HG03442 (cell line): Measurements from ENCODE around the gene NAV2.

Source experiments
- ATAC-seq: cut with Tn5 transposase; IDR thresholded peaks from one replicate; pipeline ENCODE4 v1.9.1; 2021; ENCODE audit warnings: mild to moderate bottlenecking, moderate library complexity; ENCODE audit not compliant: unreplicated experiment

The NAV2 gene

DNA sequence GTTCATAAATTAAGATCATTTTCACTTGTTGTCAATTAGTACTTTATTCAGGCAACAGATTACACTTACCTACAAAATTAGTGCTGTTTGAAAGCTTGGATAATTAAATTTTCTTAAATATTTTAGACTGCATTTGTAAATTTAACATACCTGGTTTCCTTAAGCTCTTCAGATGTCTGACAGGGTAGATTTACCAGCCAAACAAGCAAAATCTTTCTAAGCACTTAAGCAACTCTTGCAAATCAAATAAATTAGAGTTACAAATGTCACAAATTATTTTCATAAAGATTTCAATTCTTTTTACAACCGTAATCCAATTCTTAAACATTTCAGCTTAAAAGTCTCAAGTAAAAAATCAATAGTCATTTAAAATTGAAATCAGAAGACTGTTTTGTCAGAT lies 317.8 kb downstream of the NAV2 start:
- ATAC-seq: no peak

DNA sequence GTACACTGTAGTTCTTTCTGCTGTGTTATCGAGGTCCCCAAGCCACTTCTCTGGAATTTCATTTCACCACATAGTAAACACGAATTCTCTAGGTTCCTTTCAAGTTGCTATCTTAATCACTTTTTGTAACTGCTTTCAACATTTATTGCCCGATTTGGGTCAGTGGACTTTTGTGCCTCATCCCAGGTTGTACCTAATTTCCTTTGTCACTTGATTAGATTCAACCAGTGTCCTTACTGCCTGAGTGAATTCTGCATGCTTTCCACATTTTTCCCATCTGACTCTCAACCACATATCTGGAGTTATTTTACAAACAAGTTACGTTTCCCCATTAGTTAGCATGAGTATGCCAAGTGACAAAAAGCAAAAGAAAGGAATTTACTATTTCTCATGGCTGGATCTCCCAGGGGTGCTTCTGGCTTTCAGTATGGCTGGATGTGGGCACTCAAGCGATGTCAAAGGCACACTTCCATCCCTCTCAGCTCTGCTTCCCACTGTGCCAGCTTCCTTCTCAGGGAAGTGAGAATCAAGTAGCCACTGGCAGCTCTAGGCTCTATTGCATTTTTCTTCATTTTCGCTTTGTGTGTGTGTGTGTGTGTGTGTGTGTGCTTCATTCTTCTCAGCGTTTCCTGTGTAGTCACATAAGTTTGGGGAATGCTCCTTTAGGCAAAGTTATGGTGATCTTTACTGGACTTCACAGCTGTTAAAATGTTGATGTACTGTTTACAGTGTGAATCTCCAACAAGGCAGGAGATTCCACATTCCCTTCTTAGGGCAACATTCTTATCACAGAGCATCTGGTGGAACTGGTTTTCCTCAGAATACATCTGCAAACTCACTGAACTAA lies 318.7 kb downstream of the NAV2 start:
- no peak for ATAC-seq

DNA sequence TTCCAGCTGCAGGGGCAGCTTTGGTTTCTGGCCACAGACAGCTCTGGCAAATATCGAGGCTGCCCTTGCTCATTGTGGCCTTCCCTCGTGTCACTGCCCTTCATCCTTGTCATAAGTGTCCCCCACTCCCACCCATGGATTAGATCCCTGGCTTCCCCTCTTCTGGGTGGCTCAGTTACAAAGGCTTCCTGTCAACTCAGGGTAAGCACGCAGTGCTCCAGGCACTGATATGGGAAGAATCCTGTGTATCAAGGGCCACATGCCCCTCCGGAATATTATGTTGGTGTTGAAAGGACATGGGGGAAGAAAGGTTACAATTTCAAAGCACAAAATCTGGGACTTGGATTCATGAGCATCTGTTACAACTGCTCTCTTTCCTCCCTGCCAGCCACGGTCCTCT lies 319.5 kb downstream of the NAV2 start:
- ATAC-seq: no peak

DNA sequence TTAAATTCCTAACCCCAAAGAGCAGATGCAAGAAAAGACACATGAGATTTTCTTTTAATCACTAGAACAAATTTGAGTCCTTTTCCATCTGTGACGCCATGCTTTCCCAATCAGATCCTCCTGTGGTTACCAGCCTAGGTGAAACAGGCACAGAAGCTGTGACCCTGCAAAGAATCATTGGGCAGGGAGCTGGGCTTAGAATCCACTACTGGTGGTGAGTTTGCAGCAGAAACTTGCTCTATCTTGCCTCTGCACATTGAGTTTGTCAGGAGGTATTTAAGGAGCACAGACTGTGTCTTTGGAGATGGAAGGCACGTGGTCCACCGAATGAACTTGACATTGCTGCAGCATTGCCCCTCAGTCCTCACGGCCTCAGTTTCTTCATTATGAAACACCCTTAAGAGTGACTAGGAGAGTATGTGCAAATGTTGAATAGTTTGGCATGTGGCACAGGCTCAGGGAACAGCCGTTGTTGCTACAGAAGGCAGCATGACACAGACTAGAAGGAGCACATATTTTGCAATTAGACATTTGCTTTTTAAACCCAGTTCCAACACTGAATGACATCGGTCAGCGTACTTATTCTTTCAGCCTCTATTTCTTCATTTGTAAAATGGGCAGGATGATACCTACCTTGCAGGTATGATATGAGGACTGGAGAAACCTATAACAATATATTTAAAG lies 320.1 kb downstream of the NAV2 start:
- no peak for ATAC-seq

DNA sequence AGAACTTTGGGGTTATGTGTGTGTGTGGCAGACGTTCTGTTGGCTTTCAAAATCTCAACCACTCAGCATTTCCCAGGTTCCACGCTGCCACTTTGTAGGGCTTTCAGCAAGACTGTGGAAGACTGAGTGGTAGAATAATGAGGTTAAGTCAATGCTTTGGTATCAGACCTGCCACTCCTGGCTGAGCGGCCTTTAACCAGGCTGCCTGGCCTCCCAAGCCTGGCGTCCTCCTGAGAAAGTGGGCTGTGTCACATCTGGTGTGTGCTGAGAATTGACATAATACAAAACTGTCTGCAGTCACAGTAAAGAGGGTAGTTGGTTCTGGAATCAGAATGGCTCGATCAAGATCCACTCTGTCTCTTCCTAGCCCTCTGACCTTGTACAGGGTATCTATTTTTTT lies 321.2 kb downstream of the NAV2 start:
- ATAC-seq: no peak

DNA sequence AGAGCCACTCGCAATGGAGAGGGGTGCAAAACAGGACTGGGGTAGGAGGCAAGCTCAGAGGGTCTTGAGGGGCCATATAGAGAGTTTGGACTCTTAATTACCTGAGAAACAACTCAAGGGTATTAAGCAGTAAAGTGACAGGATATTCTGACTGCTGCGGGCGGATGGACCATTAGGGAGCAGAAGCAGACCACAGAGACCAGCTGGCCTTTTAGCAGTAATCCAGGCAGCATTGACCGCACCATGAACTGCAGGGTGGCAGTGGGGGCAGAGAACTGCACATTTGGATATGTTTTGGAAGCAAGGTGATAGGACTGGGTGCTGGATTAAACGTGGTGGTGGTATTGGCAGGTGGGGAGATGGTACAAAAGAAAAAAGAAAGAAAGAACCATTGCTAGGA lies 322.3 kb downstream of the NAV2 start:
- ATAC-seq: no peak

DNA sequence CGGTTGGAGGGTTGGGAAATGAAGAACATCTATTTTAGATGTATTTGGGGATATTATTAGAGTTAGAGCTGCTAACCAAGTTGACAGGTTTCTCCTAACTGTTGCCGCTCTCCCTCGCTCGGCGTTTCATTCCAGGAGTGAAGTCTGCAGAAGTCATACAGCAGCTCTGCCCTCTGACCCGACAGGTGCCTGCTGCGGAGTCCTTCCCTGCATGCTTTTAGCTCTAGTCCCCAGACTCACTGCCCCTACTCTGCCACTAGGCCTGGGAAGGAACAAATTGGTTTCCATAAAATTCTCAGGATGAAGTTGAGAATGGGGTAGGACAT lies 322.7 kb downstream of the NAV2 start:
- no peak for ATAC-seq

DNA sequence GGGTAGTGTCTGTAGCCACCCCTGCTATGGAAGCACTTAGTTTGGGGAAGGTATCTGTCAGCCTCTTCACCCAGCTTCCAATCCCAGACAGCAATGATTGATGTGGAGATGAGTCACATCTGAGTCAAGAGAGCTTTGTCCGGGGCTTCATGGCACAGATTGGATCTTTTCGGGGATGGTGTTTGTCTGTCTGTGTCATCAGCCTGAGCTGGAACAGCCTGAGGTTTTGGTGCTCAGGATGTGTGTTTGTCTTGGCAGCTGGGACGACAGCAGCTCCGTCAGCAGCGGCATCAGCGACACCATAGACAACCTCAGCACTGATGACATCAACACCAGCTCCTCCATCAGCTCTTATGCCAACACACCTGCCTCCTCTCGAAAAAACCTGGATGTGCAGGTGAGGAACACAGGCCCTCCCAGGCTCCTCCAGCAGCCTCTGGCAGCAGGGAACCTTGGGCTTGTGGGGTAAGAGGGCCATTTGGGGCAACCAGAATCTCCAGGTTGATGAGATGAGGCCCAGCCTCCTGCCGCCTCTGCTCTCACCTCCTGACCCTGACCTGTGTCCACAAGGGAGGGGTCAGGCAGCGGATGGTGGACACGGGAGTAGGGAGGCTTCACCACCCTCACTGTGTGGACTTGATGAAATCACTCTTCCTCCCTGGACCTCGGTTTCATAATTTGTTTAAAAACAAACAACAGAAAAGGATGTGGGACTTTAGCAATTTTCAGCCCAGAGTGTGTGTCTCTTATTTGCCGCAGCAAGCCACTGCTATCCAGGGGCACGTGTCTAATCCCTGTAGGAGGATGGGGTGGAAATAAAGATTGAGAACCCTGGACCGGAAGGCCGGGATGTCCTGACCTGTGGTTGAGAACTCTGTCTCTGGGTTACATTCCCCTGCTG lies 323.3 kb downstream of the NAV2 start:
- no peak for ATAC-seq

DNA sequence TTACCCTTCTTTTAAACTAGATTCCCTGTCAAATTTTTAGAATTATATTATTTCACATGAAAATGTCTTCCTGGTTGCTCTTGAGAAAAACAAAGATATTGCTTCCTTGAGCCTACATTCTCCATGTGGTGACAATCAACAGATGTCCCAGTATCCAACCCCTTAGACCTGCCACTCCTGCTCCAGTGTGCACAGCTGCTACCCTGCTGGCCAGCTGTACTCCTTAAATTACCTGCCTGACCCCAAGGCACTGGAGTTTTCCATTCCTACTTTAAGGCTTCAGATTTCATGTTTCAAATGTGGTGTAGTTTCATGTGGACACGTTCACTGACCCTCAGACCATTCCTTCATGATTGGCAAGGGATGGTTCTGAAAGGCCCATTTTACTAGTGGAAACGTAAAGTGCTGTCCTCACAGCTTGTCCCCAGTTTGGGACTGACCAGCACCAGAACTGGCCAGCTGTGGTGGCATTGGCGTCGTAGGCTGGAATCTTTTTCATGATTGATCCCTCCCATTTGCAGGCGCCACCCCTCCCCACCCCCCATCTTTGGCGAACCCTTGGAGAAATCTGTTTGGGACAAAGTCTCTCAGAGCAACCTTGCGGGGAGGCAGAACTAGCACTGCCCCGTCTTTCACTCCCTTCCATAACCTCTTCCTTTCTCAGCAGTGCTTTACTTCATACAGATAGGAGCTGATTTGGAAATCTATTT lies 324.1 kb downstream of the NAV2 start:
- no peak for ATAC-seq

DNA sequence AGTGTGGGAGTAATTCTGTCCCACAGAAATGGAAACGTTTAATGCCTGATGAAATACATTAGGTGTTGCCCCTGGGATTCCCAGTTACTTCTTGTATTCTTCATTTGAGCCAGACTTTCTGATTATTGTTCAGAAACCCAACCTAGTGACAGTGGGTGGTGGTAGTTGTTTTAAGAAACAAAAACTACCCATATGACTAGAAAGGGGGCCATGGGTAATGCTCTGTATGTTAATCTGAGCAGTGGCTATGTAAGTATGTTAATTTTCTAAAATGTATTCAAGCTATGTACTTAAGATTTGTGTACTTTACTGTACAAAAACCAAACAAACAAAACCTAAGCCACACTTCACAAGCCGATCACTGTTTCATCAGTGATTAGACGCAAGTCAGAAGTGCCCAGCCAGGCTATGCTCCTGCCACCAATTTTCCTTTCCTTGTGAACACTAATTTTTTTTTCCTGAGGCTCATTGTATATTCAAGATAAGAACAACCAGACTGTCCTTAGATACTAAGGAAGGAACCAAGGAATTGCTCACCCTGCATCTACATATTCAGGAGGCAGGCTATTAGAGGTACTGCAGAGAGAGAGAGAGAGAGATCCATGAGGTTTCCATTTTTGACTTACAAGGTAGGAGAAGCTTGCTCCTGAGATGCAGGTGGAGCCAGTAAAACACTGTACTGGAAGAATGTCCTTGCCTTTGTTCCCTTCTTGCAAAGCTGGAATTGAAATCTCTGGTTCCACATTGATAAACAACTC lies 324.9 kb downstream of the NAV2 start:
- ATAC-seq: peak; percentile 61

DNA sequence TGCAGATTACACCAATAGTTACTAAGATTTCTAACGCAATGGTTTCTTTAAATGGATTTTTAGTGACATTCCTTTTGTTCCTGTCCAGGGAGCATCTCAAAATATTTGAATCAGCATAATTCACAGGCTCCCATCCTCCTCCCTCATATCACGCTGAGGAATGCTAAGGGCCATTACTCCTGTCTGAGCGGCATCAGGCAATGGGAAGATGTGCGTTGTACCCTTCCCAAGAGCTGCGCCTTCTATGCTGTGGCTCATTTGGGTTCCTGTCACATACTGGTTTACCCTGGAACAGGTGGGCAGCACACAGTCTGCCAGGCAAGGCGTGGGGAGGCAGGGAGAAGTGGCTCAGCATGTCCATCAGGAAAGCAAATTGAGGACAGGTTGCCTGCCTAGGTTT lies 325.8 kb downstream of the NAV2 start:
- ATAC-seq: no peak

DNA sequence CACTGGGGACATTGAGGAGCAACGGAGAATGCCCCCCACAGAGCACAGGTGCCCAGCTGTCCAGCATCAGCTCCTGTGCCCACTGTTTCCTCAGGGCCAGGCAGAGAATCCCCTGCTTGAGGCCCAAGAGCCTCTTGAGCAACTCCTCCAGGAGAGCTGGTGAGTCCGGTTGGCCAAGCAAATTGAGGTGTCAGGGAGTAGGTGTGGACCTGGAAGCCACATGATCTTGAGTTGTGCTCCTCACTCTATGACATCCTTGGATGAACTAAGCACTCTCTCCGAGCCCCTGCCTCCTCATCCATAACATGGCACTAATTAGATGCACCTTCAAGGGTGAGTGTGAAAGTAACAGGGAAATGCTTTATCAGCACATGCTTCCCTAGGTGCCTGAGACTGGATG lies 326.3 kb downstream of the NAV2 start:
- no peak for ATAC-seq

DNA sequence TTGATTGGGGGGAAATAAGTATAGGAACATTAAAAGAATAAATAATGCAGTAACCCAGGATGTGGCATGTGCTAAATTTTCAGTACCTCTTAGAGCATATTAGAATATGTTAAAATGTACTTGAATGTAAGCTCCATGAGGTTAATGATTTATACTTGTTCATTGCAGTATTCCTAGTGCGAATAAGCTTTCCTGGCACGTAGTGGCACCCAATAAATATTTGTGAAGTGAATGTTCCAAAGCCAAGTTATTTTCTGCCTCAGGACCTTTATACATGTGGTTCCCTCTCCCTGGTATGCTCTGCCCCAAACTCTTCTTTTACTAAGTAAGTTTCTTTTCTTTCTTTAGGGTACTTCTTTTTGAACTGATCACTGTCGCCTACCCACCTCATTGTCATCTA lies 328.9 kb downstream of the NAV2 start:
- ATAC-seq: no peak

DNA sequence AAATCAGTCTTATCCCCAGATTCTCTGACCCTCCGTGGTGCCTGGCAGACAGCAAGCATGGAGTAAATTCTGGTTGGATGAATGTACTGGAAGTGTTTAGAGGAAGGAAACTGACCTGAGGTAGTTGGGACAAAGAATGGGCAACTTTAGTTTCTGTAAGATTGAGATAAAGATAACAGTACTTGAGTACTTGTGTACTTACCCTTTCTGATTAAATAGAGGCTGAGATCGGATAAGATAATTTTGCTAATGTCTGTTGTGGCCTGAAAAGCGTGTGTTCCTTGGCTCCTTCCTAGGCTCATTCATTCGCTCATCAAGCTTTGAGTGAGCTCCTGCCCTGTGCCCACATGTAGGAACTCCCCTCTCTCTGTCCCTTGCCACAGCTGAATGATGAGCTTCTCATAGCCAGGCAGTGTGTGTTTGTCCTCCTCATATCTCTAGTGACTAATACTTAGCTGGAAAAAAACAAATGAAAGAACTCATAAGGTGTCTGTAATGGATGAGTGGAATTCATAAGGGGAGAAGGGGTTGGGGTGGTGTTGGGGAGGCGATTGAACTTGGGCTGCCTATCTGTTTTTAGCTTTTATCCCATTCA lies 329.5 kb downstream of the NAV2 start:
- ATAC-seq: no peak

DNA sequence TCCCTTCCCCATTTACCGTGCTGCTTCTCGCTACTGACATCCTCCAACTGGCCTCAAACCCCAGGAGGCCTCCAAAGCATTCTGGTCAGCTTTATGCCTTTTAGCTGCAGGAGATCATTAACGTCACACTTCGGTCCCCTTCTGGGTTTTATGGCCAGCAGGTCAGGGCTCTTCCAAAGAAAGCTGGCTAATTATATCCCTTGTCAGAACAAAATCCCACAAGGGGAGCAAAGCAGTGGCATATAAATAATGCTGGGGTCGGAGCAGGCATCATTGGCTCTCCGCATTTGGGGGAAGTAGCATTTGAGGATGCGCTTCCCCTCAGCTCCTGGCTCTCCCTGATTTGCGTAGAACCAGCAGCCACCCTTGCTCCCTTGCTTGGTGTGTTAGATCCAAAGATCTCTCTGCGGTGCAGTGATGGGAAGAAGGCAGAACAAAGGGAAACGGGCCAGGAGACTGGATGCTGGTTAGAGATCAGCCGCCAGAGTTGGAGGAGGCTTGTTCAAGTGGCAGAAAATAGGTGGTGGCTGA lies 330.2 kb downstream of the NAV2 start:
- no peak for ATAC-seq

DNA sequence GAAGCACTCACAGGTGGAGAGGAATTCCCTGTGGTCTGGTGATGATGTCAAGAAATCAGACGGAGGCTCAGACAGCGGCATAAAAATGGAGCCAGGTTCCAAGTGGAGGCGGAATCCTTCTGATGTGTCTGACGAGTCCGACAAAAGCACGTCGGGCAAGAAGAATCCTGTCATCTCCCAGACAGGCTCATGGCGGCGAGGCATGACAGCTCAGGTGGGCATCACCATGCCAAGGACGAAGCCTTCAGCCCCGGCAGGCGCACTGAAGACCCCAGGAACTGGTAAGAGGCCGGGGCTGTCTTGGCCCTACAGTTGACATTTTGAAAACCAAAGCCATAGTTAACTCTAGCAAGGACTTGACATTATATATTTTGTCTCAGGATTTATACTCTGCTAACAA lies 331.4 kb downstream of the NAV2 start:
- no peak for ATAC-seq

DNA sequence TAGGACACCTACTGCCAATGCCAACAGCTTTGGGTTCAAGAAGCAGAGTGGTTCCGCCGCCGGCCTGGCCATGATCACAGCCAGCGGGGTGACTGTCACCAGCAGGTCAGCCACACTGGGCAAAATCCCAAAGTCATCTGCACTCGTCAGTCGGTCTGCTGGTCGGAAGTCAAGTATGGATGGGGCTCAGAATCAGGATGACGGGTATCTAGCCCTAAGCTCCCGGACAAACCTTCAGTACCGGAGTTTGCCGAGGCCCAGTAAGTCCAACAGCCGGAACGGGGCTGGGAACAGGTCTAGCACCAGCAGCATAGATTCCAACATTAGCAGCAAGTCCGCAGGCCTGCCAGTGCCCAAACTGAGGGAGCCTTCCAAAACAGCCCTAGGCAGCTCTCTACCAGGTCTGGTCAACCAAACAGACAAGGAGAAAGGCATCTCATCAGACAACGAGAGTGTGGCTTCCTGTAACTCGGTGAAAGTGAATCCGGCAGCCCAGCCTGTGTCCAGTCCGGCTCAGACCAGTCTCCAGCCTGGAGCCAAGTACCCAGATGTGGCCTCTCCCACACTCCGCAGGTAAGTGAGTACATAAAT lies 332.6 kb downstream of the NAV2 start:
- ATAC-seq: no peak

DNA sequence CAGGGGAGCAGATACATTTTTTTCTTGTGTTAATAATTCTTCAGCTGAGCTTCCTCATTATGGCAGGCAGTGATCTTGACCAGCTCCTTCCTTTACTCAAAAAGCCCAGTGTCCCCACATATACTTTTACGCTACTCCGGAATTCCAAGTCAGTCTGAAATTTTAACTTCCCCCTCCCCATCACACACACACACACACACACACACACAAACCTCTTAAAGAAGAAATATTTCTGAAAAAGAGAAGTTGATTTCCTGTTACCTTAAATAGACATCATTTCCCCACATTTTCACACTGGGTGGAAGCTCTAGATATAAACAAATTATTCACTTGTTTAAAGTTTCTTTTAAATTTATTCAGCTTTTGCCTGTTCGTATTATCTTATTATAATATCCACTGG lies 333.8 kb downstream of the NAV2 start:
- no peak for ATAC-seq

DNA sequence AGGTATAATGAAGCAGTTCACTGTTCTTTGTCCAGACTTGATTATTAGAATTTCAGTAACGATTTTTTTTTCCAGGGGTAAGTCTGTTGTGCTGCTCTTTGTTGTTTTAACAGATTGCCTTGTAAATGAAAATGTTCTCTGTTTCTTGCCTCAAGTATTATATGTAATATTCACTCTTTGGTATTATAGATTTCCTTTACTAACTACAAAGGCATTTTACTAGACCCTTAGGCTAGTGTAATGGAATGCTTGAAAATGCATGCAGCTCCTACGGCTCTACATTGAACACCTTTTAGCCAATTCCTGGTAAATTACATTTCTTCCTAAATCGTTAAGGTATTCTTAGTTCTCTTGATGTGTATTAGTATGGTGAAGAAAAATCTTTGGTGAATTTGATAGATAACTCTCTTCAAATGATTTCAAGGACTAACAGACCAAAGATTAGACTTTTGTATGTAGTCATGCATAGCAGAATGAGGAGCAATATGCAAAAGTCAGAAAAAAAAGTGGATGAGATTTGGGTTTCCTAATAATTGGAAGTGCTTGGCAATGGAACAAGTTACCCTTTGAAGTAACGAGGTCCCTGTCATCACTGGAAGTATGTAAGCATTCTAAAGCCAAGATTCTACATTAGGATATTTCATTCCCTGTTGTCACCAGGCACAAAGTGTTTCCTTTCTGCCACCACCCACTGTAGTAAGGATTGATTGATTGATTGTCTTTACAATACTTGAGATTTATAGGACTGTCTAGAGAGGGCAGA lies 334.6 kb downstream of the NAV2 start:
- ATAC-seq: no peak
